Amniotic stem cell (primary cell): ENCODE measurements around the gene PSTPIP2.
"Not testable (repeated sequence)": the region's sequence is repeated elsewhere in the genome, so short reads cannot be mapped to it uniquely, and the experiment has no call there.

Source experiments
- DNase-seq: peaks from one replicate; lab custom pipeline; 2025; lab: John Stamatoyannopoulos, UW

PSTPIP2 gene

GRCh38 chr18:46035696-46036680, 36.1 kb downstream of the PSTPIP2 start:
- no peak for DNase-seq

GRCh38 chr18:46034230-46034629, 37.8 kb downstream of the PSTPIP2 start:
- DNase-seq: no peak

GRCh38 chr18:46031741-46032140, 40.3 kb downstream of the PSTPIP2 start:
- no peak for DNase-seq

GRCh38 chr18:46028536-46028891, 43.5 kb downstream of the PSTPIP2 start:
- no peak for DNase-seq

- no peak for DNase-seq
Observed at GRCh38 chr18:46019936-46020335, 52.1 kb downstream of the PSTPIP2 start.

- no peak for DNase-seq
Observed at GRCh38 chr18:46013484-46014189, 58.4 kb downstream of the PSTPIP2 start.

- no peak for DNase-seq
Observed at GRCh38 chr18:46010676-46011075, 61.4 kb downstream of the PSTPIP2 start.

- no peak for DNase-seq
Observed at GRCh38 chr18:46010050-46010449, 62.0 kb downstream of the PSTPIP2 start.

- no peak for DNase-seq
Observed at GRCh38 chr18:46009125-46009840, 62.8 kb downstream of the PSTPIP2 start.

GRCh38 chr18:46008531-46008930, 63.5 kb downstream of the PSTPIP2 start:
- DNase-seq: no peak

- DNase-seq: no peak
Observed at GRCh38 chr18:46007165-46007564, 64.9 kb downstream of the PSTPIP2 start.

- DNase-seq: no peak
Observed at GRCh38 chr18:46002934-46003333, 69.1 kb downstream of the PSTPIP2 start.

GRCh38 chr18:46001892-46002291, 70.2 kb downstream of the PSTPIP2 start:
- DNase-seq: no peak

GRCh38 chr18:46001074-46001473, 71.0 kb downstream of the PSTPIP2 start:
- DNase-seq: no peak

- DNase-seq: no peak
Observed at GRCh38 chr18:45999536-45999935, 72.5 kb downstream of the PSTPIP2 start.

GRCh38 chr18:45998244-45998643, 73.8 kb downstream of the PSTPIP2 start:
- DNase-seq: no peak

GRCh38 chr18:45997700-45998151, 74.3 kb downstream of the PSTPIP2 start:
- no peak for DNase-seq

GRCh38 chr18:45995461-45995860, 76.6 kb downstream of the PSTPIP2 start:
- DNase-seq: no peak

- peak; percentile 68 for DNase-seq
Observed at GRCh38 chr18:45993438-45993837, 78.6 kb downstream of the PSTPIP2 start.

- DNase-seq: not testable (repeated sequence)
Observed at GRCh38 chr18:45992527-45992926, 79.5 kb downstream of the PSTPIP2 start.

- DNase-seq: no peak
Observed at GRCh38 chr18:45991788-45992187, 80.3 kb downstream of the PSTPIP2 start.

GRCh38 chr18:45984546-45985235, 87.4 kb downstream of the PSTPIP2 start:
- no peak for DNase-seq
